HG02970 (cell line): Measurements from ENCODE around the gene ANKS1B.
"Not testable (repeated sequence)": the region's sequence is repeated elsewhere in the genome, so short reads cannot be mapped to it uniquely, and the experiment has no call there.

Experiments
- ATAC-seq: cut with Tn5 transposase; IDR thresholded peaks from one replicate; pipeline ENCODE4 v1.9.1; 2021; ENCODE audit warnings: mild to moderate bottlenecking, moderate library complexity, moderate number of reproducible peaks; ENCODE audit not compliant: unreplicated experiment, low FRiP score

The ANKS1B gene

DNA sequence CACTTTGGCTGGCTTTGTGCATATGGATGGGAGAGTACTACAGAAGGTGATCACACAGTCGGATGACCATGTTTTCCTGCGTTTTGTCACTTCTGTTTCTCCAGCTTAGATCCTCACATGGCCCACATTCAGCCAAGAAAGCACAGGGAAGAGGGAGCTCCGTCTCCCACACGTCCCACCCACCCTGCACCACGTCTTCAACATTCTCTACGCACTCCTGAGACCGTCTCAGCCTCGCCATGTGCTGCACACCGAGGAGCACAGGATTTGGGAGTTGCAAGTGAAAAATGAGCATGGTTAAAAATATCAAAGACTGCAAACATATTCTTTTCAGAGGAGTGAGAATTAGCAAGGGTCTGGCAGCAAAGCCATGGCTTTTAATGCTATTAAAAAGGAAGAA lies 1217.5 kb downstream of the ANKS1B start:
- ATAC-seq: no peak

GRCh38 chr12:98763656-98764055 lies 1221.1 kb downstream of the ANKS1B start:
- ATAC-seq: no peak

DNA sequence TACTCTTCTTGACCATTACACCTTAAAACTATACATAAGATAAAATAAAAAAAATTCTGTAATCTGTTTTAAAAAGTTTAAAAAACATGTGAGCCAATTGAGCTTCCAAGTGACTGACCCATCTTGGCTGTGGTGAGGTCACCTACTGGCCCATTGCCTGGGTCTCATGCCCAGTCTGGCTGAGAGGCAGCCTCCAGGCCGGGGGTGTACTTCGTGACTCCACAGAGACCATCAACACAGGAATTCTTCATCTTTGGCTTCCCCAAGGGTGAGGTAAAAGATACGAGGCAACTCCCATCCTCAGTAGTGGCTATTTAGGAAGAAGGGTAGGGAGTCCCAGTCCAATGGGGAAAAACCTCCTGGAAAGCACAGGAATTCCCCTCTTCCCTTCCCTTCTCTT lies 1226.4 kb downstream of the ANKS1B start:
- ATAC-seq: no peak

DNA sequence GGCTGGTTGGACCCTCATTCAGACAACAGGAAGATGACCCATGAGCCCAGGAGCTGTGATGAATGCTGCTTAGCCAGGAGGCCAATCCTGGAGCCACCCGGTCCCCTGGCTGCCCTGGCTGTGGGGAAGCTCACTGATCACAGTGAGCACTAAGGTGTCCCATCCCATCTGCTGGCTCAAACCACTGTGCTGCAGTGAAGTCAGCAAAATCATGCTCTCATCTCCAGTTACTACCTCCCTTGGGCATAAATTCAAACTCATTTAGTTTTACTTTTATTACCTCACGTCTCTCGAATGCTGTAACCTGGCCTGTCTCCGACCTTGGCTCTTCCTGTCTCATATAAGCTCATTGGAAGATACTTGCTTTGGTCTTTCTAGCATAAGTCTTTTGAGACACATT lies 1227.3 kb downstream of the ANKS1B start:
- ATAC-seq: no peak

GRCh38 chr12:98755855-98756254 lies 1228.9 kb downstream of the ANKS1B start:
- not testable (repeated sequence) for ATAC-seq

GRCh38 chr12:98754095-98754494 lies 1230.6 kb downstream of the ANKS1B start:
- peak; percentile 100 for ATAC-seq

GRCh38 chr12:98752726-98753125 lies 1232.0 kb downstream of the ANKS1B start:
- ATAC-seq: no peak

DNA sequence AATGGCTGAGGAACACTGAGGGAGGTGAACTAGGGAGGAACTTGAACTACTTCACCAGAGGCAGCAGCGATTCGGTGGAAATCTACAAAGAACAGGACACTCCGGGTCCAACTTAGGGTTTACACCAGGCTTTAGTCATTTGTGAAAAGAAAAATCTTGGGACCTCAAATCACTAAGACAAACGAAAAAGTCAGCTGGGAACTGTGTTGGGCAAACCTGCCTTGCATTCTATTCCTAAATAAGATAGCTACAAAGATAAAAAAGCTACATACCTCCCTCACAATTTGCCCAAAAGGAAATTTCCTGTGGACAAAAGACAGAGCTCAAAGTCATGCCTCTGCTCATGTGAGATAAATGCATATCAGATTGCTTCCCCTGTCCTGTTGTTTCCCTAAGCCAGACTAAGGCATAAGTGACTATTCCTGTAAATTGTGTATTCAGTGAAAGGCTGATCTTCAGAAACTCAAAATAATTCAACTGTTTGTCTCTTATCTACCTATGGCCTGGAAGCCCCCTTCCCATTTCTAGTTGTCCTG lies 1233.1 kb downstream of the ANKS1B start:
- no peak for ATAC-seq

DNA sequence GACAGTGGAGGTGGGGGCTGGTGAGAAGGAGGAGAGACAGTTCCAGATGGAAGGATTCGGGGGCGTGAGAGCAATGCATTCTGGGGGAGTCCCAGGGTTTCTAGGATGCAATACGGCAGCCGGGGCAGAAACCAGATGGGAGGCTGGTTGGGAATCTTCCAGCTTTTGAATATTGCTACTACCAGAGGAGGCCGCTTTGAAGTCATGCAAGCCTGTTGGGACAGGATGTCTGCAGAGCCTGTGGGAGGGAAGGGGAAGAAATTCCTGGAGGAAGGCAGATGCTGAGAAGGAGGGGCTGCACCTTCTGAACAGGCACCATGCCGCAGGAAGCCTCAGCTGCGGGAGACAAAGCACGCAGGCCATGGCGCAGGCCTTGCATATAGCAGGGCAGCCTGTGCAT lies 1234.2 kb downstream of the ANKS1B start:
- no peak for ATAC-seq

DNA sequence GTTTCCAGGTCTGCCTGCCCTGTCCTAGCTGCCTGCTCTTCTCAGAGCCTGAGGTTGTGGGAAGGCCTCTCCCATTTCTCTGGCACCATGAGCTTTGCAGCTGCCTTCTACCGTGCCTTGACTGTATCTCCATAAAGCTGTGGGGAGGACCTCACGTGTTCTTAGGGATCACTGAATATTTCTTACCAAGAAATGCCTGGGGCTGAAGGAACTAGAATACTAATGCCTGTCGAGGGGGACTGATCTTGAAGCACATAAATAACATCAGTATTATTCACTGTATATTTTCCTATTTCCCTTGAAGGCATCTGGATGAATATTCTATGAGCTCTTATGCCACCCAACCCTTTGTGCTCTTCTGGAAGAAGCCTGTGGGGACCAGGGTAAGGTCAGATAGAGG lies 1236.3 kb downstream of the ANKS1B start:
- ATAC-seq: no peak

- ATAC-seq: no peak
Measured at GRCh38 chr12:98745578-98746391, 1239.0 kb downstream of the ANKS1B start.

DNA sequence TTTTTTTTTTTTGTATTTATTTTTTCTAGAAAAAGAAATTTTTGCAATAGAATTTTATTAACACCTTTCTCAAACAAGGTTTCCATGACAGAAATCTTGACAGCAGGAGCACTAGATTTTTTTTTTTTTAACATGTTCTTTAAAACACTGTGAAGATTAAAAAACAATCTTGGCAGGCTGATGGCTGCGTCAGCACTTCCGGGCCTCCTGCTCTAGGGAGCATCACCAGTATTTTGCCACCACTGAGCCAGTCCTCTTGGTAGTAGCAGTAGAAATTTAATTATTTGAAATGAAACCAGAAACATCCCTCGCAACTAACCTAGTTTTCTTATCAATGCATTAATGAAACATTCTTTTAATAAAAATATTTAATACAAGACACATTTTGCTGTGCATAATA lies 1240.1 kb downstream of the ANKS1B start:
- ATAC-seq: no peak

- ATAC-seq: peak; percentile 52
Measured at GRCh38 chr12:98743362-98743953, 1241.3 kb downstream of the ANKS1B start.

- no peak for ATAC-seq
Measured at GRCh38 chr12:98741556-98742265, 1243.0 kb downstream of the ANKS1B start.

- ATAC-seq: no peak
Measured at GRCh38 chr12:98741196-98741555, 1243.6 kb downstream of the ANKS1B start.

GRCh38 chr12:98740751-98741150 lies 1244.0 kb downstream of the ANKS1B start:
- no peak for ATAC-seq

GRCh38 chr12:98738539-98738938 lies 1246.2 kb downstream of the ANKS1B start:
- ATAC-seq: no peak

- ATAC-seq: no peak
Measured at GRCh38 chr12:98738002-98738401, 1246.7 kb downstream of the ANKS1B start.

DNA sequence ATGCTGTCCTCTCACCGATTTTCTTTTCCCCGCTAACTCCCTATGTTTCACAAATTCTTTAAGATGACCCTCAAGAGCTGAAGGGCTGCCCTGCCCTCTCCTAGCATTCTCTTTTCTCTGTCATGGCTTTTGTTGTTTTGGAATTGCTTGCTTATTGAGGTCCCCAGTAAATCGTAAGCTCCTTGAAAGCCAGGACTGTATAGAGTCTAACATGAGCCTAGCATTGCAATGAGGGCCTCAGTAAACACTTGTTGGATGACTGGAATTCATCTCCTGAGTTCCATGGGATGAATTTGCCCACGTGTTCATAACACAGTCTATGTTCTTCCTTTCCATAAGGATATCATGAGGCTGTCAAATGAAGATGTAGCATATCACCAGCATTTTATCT lies 1247.4 kb downstream of the ANKS1B start:
- no peak for ATAC-seq

- ATAC-seq: no peak
Measured at GRCh38 chr12:98736352-98737321, 1248.1 kb downstream of the ANKS1B start.
